RWPE2 (cell line): ENCODE results near the gene LIMS2.

Experiments
- ATAC-seq: fragments of 200-7000 bp; cut with Tn5 transposase; 3 replicates; pipeline ENCODE4 v1.9.1; 2021; ENCODE audit warnings: low read depth
- DNase-seq: peaks from one replicate; pipeline ENCODE4 v3.0.0-alpha.2; 2020; ENCODE audit warnings: low spot score
- H3K27ac ChIP-seq: fragments of 450-650 bp; 2 replicates; pipeline ENCODE4 v1.5.1; 2017; ENCODE audit warnings: mild to moderate bottlenecking; ENCODE audit not compliant: poor library complexity, severe bottlenecking
- H3K27me3 ChIP-seq: fragments of 250-450 bp; sonication (Bioruptor Pico); 2 replicates; pipeline ENCODE4 v1.5.1; 2021; ENCODE audit warnings: mild to moderate bottlenecking, moderate library complexity; ENCODE audit not compliant: insufficient read depth, poor library complexity, severe bottlenecking
- H3K36me3 ChIP-seq: fragments of 250-450 bp; sonication (Bioruptor Pico); 2 replicates; pipeline ENCODE4 v1.5.1; 2020; ENCODE audit warnings: low read depth, mild to moderate bottlenecking, moderate library complexity
- H3K4me1 ChIP-seq: fragments of 250-450 bp; sonication (Bioruptor Pico); 2 replicates; pipeline ENCODE4 v1.5.1; 2021; ENCODE audit warnings: mild to moderate bottlenecking, moderate library complexity; ENCODE audit not compliant: insufficient read depth, poor library complexity, severe bottlenecking
- H3K4me3 ChIP-seq: fragments of 250-450 bp; sonication (Bioruptor Pico); 2 replicates; pipeline ENCODE4 v1.5.1; 2021; ENCODE audit warnings: mild to moderate bottlenecking, moderate library complexity; ENCODE audit not compliant: severe bottlenecking
- H3K9me3 ChIP-seq: fragments of 250-450 bp; sonication (Bioruptor Pico); 2 replicates; pipeline ENCODE4 v1.5.1; 2021; ENCODE audit warnings: mild to moderate bottlenecking, moderate library complexity; ENCODE audit not compliant: severe bottlenecking
- TF ChIP-seq, protein P1 (sequence below): fragments of 450-650 bp; IDR thresholded peaks from one replicate; pipeline ENCODE4 v1.5.1; 2017; ENCODE audit warnings: mild to moderate bottlenecking, moderate library complexity; ENCODE audit not compliant: poor library complexity, severe bottlenecking

The LIMS2 gene

DNA sequence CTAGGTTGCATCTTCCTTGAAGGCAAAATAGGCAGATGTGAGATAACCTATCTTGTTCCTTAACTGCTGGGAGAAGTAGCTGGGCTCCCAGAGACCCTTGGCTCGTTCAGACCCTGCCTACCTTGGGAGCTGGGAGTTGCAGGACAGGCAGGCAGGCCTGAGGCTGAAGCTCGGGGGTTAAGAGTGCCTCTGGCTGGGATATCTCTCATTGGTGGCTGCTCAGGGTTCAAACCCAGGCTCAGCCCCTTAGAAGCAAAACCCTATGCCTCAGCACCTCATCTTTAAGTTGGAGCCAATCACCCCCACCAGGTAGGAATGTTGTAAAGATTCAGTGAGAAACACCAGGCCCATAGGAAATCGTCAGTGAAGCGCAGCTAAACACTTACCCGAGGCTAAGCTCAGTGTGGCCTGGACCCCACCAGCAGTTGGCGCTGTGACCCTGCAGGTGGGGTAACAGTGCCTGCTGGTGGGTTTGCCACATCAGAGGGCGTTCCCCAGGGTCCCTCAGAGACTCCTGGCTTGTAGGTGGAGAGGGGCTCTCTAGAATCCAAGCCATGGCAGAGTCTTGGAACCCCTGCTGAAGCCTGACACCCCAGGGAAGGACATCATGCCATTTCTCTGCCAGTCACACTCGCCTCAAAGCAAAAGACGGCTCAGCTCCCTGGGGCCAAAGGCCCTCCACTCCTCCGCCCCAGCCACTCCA, 84.0 kb downstream of the LIMS2 start:
- Histone ChIP-seq H3K4me3 (no peak overlapping the region), H3K27ac (no peak overlapping the region), H3K36me3 (no peaks in the 10 kb centered on the region), H3K9me3 (no peaks in the 10 kb centered on the region), H3K4me1 (no peaks in the 10 kb centered on the region), H3K27me3 (no peaks in the 10 kb centered on the region)
- TF ChIP-seq, protein P1, sequence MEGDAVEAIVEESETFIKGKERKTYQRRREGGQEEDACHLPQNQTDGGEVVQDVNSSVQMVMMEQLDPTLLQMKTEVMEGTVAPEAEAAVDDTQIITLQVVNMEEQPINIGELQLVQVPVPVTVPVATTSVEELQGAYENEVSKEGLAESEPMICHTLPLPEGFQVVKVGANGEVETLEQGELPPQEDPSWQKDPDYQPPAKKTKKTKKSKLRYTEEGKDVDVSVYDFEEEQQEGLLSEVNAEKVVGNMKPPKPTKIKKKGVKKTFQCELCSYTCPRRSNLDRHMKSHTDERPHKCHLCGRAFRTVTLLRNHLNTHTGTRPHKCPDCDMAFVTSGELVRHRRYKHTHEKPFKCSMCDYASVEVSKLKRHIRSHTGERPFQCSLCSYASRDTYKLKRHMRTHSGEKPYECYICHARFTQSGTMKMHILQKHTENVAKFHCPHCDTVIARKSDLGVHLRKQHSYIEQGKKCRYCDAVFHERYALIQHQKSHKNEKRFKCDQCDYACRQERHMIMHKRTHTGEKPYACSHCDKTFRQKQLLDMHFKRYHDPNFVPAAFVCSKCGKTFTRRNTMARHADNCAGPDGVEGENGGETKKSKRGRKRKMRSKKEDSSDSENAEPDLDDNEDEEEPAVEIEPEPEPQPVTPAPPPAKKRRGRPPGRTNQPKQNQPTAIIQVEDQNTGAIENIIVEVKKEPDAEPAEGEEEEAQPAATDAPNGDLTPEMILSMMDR, result peak; percentile 90
- ATAC-seq (peak; percentile 89), DNase-seq (no peak)

- Histone ChIP-seq H3K4me1 (no peaks in the 10 kb centered on the region), H3K9me3 (no peaks in the 10 kb centered on the region), H3K27ac (no peak overlapping the region), H3K4me3 (no peak overlapping the region), H3K27me3 (no peaks in the 10 kb centered on the region), H3K36me3 (no peaks in the 10 kb centered on the region)
- no peak for ATAC-seq
- no peak for DNase-seq
- TF ChIP-seq, protein P1, result no peak
These were observed 84.7 kb downstream of the LIMS2 start for GRCh38 chr2:127590386-127591190.

DNA sequence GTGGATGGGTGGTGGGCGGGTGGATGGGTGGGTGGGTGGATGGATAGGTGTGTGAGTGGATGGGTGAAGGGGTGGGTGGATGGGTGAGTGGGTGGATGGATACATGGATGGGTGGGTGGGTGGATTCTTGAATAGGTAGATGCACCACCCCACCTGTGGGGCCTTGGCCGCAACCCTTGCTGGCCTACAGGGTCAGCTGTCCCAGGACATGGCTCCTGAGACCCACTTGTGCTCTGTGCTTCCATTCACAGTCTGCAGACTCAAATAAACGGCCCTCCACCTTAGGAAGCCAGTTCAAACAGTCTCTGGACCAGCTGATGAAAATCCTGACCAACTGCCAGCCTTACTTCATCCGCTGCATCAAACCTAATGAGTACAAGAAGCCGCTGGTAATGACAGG, 85.5 kb downstream of the LIMS2 start:
- no peak for ATAC-seq
- TF ChIP-seq, protein P1, result no peak

GRCh38 chr2:127589358-127589757, 86.0 kb downstream of the LIMS2 start:
- H3K4me1 ChIP-seq, result no peaks in the 10 kb centered on the region
- no peaks in the 10 kb centered on the region for H3K9me3 ChIP-seq
- no peak for DNase-seq
- H3K27ac ChIP-seq, result no peak overlapping the region
- TF ChIP-seq, protein P1, result no peak
- H3K4me3 ChIP-seq, result no peak overlapping the region
- no peaks in the 10 kb centered on the region for H3K27me3 ChIP-seq
- ATAC-seq, result no peak
- no peaks in the 10 kb centered on the region for H3K36me3 ChIP-seq

More for the DNA sequence above, 85.5 kb downstream of the LIMS2 start:
- Histone ChIP-seq H3K27ac (no peak overlapping the region), H3K4me3 (no peak overlapping the region), H3K4me1 (no peaks in the 10 kb centered on the region), H3K36me3 (no peaks in the 10 kb centered on the region), H3K9me3 (no peaks in the 10 kb centered on the region), H3K27me3 (no peaks in the 10 kb centered on the region)
- no peak for DNase-seq
